ENCODE data around the gene SLC16A5. TPM values are rescaled to one million over a fixed set of nuclear protein-coding genes. Genes with fewer than 3 reads are reported as not detected.

SLC16A5 gene
- total and polyA plus RNA-seq, 9 donors, result 4.4 to 12.7 (median 8.2) TPM

- Histone ChIP-seq H3K9me3 (replicated peaks; ENCODE audit: control insufficient read depth, low read depth, low read length) (no peaks in the 10 kb centered on the region), H3K27ac (ENCODE audit: low read length) (no peak overlapping the region), H3K4me3 (ENCODE audit: low read length) (peak overlapping the region; percentile 84), H3K4me1 (ENCODE audit: control insufficient read depth, insufficient read depth, low read length) (peaks cover 32% of the 10 kb centered on the region), H3K27me3 (ENCODE audit: control insufficient read depth, insufficient read depth, low read length) (peaks cover 7% of the 10 kb centered on the region), H3K36me3 (ENCODE audit: control insufficient read depth, insufficient read depth, low read length) (peaks cover 3% of the 10 kb centered on the region)
- WGBS (ENCODE audit: insufficient coverage), result 23% methylated on average over 36 of the region's 40 CpGs
- DNase-seq, result no peak
Observed at GRCh38 chr17:75110234-75110937, 22.6 kb downstream of the SLC16A5 start.

- WGBS (ENCODE audit: insufficient coverage), result 81% methylated on average over 6 of the region's 7 CpGs
- Histone ChIP-seq H3K36me3 (ENCODE audit: control insufficient read depth, insufficient read depth, low read length) (peaks cover 3% of the 10 kb centered on the region), H3K9me3 (replicated peaks; ENCODE audit: control insufficient read depth, low read depth, low read length) (no peaks in the 10 kb centered on the region), H3K27ac (ENCODE audit: low read length) (no peak overlapping the region), H3K4me3 (ENCODE audit: low read length) (no peak overlapping the region), H3K27me3 (ENCODE audit: control insufficient read depth, insufficient read depth, low read length) (peaks cover 7% of the 10 kb centered on the region), H3K4me1 (ENCODE audit: control insufficient read depth, insufficient read depth, low read length) (peaks cover 32% of the 10 kb centered on the region)
- no peak for DNase-seq
Observed at GRCh38 chr17:75111777-75112335, 24.1 kb downstream of the SLC16A5 start.

- peaks cover 1% of the 10 kb centered on the region for H3K27me3 ChIP-seq (ENCODE audit: control insufficient read depth, insufficient read depth, low read length)
- H3K4me3 ChIP-seq (ENCODE audit: low read length), result peak overlapping the region; percentile 43
- 3% methylated on average over 19 of the region's 22 CpGs for WGBS (ENCODE audit: insufficient coverage)
- H3K4me1 ChIP-seq (ENCODE audit: control insufficient read depth, insufficient read depth, low read length), result peaks cover 31% of the 10 kb centered on the region
- no peaks in the 10 kb centered on the region for H3K9me3 ChIP-seq (replicated peaks; ENCODE audit: control insufficient read depth, low read depth, low read length)
- peak overlapping the region; percentile 82 for H3K27ac ChIP-seq (ENCODE audit: low read length)
- H3K36me3 ChIP-seq (ENCODE audit: control insufficient read depth, insufficient read depth, low read length), result peaks cover 8% of the 10 kb centered on the region
- DNase-seq, result peak; percentile 96
Observed at GRCh38 chr17:75113798-75114551, 26.2 kb downstream of the SLC16A5 start.

- Histone ChIP-seq H3K27me3 (ENCODE audit: control insufficient read depth, insufficient read depth, low read length) (no peaks in the 10 kb centered on the region), H3K9me3 (replicated peaks; ENCODE audit: control insufficient read depth, low read depth, low read length) (no peaks in the 10 kb centered on the region), H3K4me1 (ENCODE audit: control insufficient read depth, insufficient read depth, low read length) (peaks cover 25% of the 10 kb centered on the region), H3K36me3 (ENCODE audit: control insufficient read depth, insufficient read depth, low read length) (peaks cover 11% of the 10 kb centered on the region), H3K4me3 (ENCODE audit: low read length) (peak overlapping the region; percentile 43), H3K27ac (ENCODE audit: low read length) (peak overlapping the region; percentile 82)
- WGBS (ENCODE audit: insufficient coverage), result 57% methylated on average over 5 of the region's 19 CpGs
- DNase-seq, result no peak
Observed at GRCh38 chr17:75114552-75115314, 27.0 kb downstream of the SLC16A5 start.

GRCh38 chr17:75115555-75115954 lies 27.8 kb downstream of the SLC16A5 start:
- Histone ChIP-seq H3K36me3 (ENCODE audit: control insufficient read depth, insufficient read depth, low read length) (peaks cover 14% of the 10 kb centered on the region), H3K9me3 (replicated peaks; ENCODE audit: control insufficient read depth, low read depth, low read length) (no peaks in the 10 kb centered on the region), H3K4me1 (ENCODE audit: control insufficient read depth, insufficient read depth, low read length) (peaks cover 21% of the 10 kb centered on the region), H3K4me3 (ENCODE audit: low read length) (no peak overlapping the region), H3K27me3 (ENCODE audit: control insufficient read depth, insufficient read depth, low read length) (no peaks in the 10 kb centered on the region), H3K27ac (ENCODE audit: low read length) (no peak overlapping the region)
- no peak for DNase-seq

GRCh38 chr17:75116737-75117136 lies 29.0 kb downstream of the SLC16A5 start:
- DNase-seq, result peak; percentile 46
- 73% methylated on average over 6 of the region's 9 CpGs for WGBS (ENCODE audit: insufficient coverage)
- Histone ChIP-seq H3K27ac (ENCODE audit: low read length) (no peak overlapping the region), H3K4me3 (ENCODE audit: low read length) (no peak overlapping the region), H3K9me3 (replicated peaks; ENCODE audit: control insufficient read depth, low read depth, low read length) (no peaks in the 10 kb centered on the region), H3K36me3 (ENCODE audit: control insufficient read depth, insufficient read depth, low read length) (peaks cover 21% of the 10 kb centered on the region), H3K4me1 (ENCODE audit: control insufficient read depth, insufficient read depth, low read length) (peaks cover 15% of the 10 kb centered on the region), H3K27me3 (ENCODE audit: control insufficient read depth, insufficient read depth, low read length) (no peaks in the 10 kb centered on the region)

- Histone ChIP-seq H3K27me3 (ENCODE audit: control insufficient read depth, insufficient read depth, low read length) (no peaks in the 10 kb centered on the region), H3K9me3 (replicated peaks; ENCODE audit: control insufficient read depth, low read depth, low read length) (no peaks in the 10 kb centered on the region), H3K36me3 (ENCODE audit: control insufficient read depth, insufficient read depth, low read length) (peaks cover 21% of the 10 kb centered on the region), H3K4me3 (ENCODE audit: low read length) (no peak overlapping the region), H3K27ac (ENCODE audit: low read length) (no peak overlapping the region), H3K4me1 (ENCODE audit: control insufficient read depth, insufficient read depth, low read length) (peaks cover 15% of the 10 kb centered on the region)
- 95% methylated on average over 13 of the region's 14 CpGs for WGBS (ENCODE audit: insufficient coverage)
- DNase-seq, result no peak
Observed at GRCh38 chr17:75118307-75118706, 30.6 kb downstream of the SLC16A5 start.

GRCh38 chr17:75124041-75124818 lies 36.5 kb downstream of the SLC16A5 start:
- Histone ChIP-seq H3K9me3 (replicated peaks; ENCODE audit: control insufficient read depth, low read depth, low read length) (no peaks in the 10 kb centered on the region), H3K27me3 (ENCODE audit: control insufficient read depth, insufficient read depth, low read length) (no peaks in the 10 kb centered on the region), H3K27ac (ENCODE audit: low read length) (no peak overlapping the region), H3K4me1 (ENCODE audit: control insufficient read depth, insufficient read depth, low read length) (peaks cover 9% of the 10 kb centered on the region), H3K4me3 (ENCODE audit: low read length) (no peak overlapping the region), H3K36me3 (ENCODE audit: control insufficient read depth, insufficient read depth, low read length) (peaks cover 16% of the 10 kb centered on the region)
- 89% methylated on average over 12 of the region's 19 CpGs for WGBS (ENCODE audit: insufficient coverage)
- DNase-seq, result no peak

GRCh38 chr17:75124819-75125162 lies 37.0 kb downstream of the SLC16A5 start:
- Histone ChIP-seq H3K9me3 (replicated peaks; ENCODE audit: control insufficient read depth, low read depth, low read length) (no peaks in the 10 kb centered on the region), H3K27ac (ENCODE audit: low read length) (no peak overlapping the region), H3K36me3 (ENCODE audit: control insufficient read depth, insufficient read depth, low read length) (peaks cover 22% of the 10 kb centered on the region), H3K4me1 (ENCODE audit: control insufficient read depth, insufficient read depth, low read length) (peaks cover 9% of the 10 kb centered on the region), H3K27me3 (ENCODE audit: control insufficient read depth, insufficient read depth, low read length) (no peaks in the 10 kb centered on the region), H3K4me3 (ENCODE audit: low read length) (no peak overlapping the region)
- 87% methylated on average over 3 of the region's 4 CpGs for WGBS (ENCODE audit: insufficient coverage)
- no peak for DNase-seq

All from muscle of leg (tissue), 11 donors.